Thyroid gland (tissue), 4 donors: ENCODE results near the gene TMEM52.

Experiments
- POLR2A ChIP-seq, 2 donors: fragments of 450-650 bp; IDR thresholded peaks; one replicate each; pipeline ENCODE4 v1.6.1; 2017; ENCODE audit warnings: antibody characterized with exemption in 2 of 2, mild to moderate bottlenecking in 2 of 2, moderate library complexity in 1 of 2
- TF ChIP-seq, protein P1 (sequence below), 6 experiments: fragments of 200-600 bp in 3 of 6; fragments of 450-650 bp in 3 of 6; sonication (generic) in 3 of 6; IDR thresholded peaks; one replicate each; pipeline ENCODE4 v1.5.1; 2016 to 2019; ENCODE audit warnings: antibody characterized with exemption in 6 of 6, mild to moderate bottlenecking in 2 of 6, inconsistent platforms in 1 of 6, moderate library complexity in 1 of 6

DNA sequence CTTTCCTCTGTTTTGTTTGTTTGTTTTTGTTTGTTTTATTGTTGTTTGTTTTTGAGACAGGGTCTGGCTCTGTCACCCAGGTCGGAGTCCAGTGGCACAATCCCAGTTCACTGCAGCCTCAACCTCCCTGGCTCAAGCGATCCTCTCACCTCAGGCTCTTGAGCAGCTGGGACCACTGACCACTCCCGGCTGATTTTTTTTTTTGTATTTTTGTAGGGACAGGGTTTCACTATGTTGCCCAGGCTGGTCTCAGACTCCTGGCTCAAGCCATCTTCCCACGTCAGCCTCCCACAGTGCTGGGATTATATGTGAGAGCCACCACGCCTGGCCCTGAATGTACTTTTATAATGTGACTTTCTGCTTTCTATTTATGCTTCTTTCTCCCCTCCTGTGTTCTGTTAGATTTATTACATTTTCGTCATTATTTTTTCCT lies 9.0 kb downstream of the TMEM52 start:
- no peak for TF ChIP-seq POLR2A (IDR thresholded peaks at IDR 0.05)
- TF ChIP-seq, protein P1, sequence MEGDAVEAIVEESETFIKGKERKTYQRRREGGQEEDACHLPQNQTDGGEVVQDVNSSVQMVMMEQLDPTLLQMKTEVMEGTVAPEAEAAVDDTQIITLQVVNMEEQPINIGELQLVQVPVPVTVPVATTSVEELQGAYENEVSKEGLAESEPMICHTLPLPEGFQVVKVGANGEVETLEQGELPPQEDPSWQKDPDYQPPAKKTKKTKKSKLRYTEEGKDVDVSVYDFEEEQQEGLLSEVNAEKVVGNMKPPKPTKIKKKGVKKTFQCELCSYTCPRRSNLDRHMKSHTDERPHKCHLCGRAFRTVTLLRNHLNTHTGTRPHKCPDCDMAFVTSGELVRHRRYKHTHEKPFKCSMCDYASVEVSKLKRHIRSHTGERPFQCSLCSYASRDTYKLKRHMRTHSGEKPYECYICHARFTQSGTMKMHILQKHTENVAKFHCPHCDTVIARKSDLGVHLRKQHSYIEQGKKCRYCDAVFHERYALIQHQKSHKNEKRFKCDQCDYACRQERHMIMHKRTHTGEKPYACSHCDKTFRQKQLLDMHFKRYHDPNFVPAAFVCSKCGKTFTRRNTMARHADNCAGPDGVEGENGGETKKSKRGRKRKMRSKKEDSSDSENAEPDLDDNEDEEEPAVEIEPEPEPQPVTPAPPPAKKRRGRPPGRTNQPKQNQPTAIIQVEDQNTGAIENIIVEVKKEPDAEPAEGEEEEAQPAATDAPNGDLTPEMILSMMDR (IDR thresholded peaks at IDR 0.05) = no peak
